Gastroesophageal sphincter (tissue), 3 donors: ENCODE measurements around the gene SUPV3L1.

ENCODE experiments used
- CTCF ChIP-seq, 4 experiments: fragments of 200-600 bp in 2 of 4; fragments of 450-650 bp in 2 of 4; sonication (generic) in 1 of 4; IDR thresholded peaks; one replicate each; pipeline ENCODE4 v1.5.1; 2017 to 2019; ENCODE audit warnings: antibody characterized with exemption in 4 of 4, mild to moderate bottlenecking in 2 of 4, moderate library complexity in 2 of 4
- POLR2AphosphoS5 ChIP-seq: sonication (generic); formaldehyde crosslinking; IDR thresholded peaks from one replicate; pipeline ENCODE4 v1.6.1; 2017; ENCODE audit warnings: antibody characterized with exemption

- TF ChIP-seq POLR2AphosphoS5 (no peak), CTCF (IDR thresholded peaks at IDR 0.05) (no peak)
Measured at GRCh38 chr10:69246581-69247312, 66.7 kb downstream of the SUPV3L1 start.
